GM12878 (cell line): Measurements from ENCODE around the gene WFS1. TPM values are rescaled to one million over a fixed set of nuclear protein-coding genes. Genes with fewer than 3 reads are reported as not detected.

Source experiments
- ATAC-seq: fragments of 200-7000 bp; cut with Tn5 transposase; 3 replicates; pipeline ENCODE4 v1.9.1; 2020; ENCODE audit warnings: mild to moderate bottlenecking, moderate library complexity
- BruUV-seq: library from RNA; stranded (reverse); fragments of 400-500 nt; replicated peaks from 2 replicates; lab custom pipeline; 2021; lab: Mats Ljungman, UMichigan
- CTCF ChIA-PET: fragments of 300-600 bp; sonication (Branson Sonifier 250); formaldehyde crosslinking; extraction: SDS; loops from one replicate; lab custom pipeline; 2021; ENCODE audit warnings: inconsistent platforms; lab: Yijun Ruan, JAX
- POLR2A ChIA-PET: fragments of 350-600 bp; formaldehyde crosslinking; extraction: SDS; loops from one replicate; lab custom pipeline; 2021; ENCODE audit warnings: inconsistent platforms; lab: Charles Lee
- RAD21 ChIA-PET: fragments of 300-600 bp; sonication (Branson Sonifier 250); formaldehyde crosslinking; loops from one replicate; lab custom pipeline; 2023; ENCODE audit warnings: antibody characterized with exemption; ENCODE audit not compliant: unreplicated experiment; lab: Charles Lee
- SMC1A ChIA-PET: fragments of 300-600 bp; sonication (Branson Sonifier 250); formaldehyde crosslinking; loops from one replicate; lab custom pipeline; 2023; ENCODE audit not compliant: unreplicated experiment, uncharacterized antibody; lab: Charles Lee
- DNase-seq: peaks from one replicate; pipeline ENCODE4 v3.0.0-alpha.2; 2011; ENCODE audit warnings: low read depth, low spot score
- FAIRE-seq: peaks from 3 replicates; lab custom pipeline; 2011; peaks lifted over from hg19 to GRCh38; lab: Jason Lieb, UNC
- H2AFZ ChIP-seq: 2 replicates; pipeline ENCODE4 v1.6.0; 2011; ENCODE audit warnings: low read depth, low read length, control low read depth; ENCODE audit not compliant: control insufficient read depth
- H3K27ac ChIP-seq: 2 replicates; pipeline ENCODE4 v1.5.1; 2011; ENCODE audit warnings: control low read depth; ENCODE audit not compliant: control insufficient read depth, insufficient read depth
- H3K27me3 ChIP-seq, 2 experiments: replicated peaks in 1 of 2; 2 replicates each; pipeline versions ENCODE4 v1.6.0 to v1.6.1; 2011; ENCODE audit warnings: low read length in 1 of 2; ENCODE audit not compliant: control insufficient read depth in 2 of 2, insufficient read depth in 2 of 2
- H3K36me3 ChIP-seq, 2 experiments: 2 replicates each; pipeline ENCODE4 v1.5.1; 2011; ENCODE audit warnings: low read length in 1 of 2; ENCODE audit not compliant: control insufficient read depth in 2 of 2, insufficient read depth in 2 of 2
- H3K4me1 ChIP-seq: 2 replicates; pipeline ENCODE4 v1.6.1; 2011; ENCODE audit warnings: mild to moderate bottlenecking, low read length, moderate library complexity, mixed read lengths; ENCODE audit not compliant: control insufficient read depth, insufficient read depth
- H3K4me2 ChIP-seq: 2 replicates; pipeline ENCODE4 v1.6.0; 2011; ENCODE audit warnings: control low read depth; ENCODE audit not compliant: control insufficient read depth, insufficient read depth
- H3K4me3 ChIP-seq: fragments of 200-600 bp; sonication (generic); 2 replicates; pipeline ENCODE4 v1.5.1; 2016
- H3K79me2 ChIP-seq: 2 replicates; pipeline ENCODE4 v1.6.0; 2011; ENCODE audit warnings: low read length; ENCODE audit not compliant: control insufficient read depth, insufficient read depth
- H3K9ac ChIP-seq: 2 replicates; pipeline ENCODE4 v1.8.0; 2011; ENCODE audit warnings: low read length, control low read depth, mixed read lengths; ENCODE audit not compliant: control insufficient read depth, insufficient read depth
- H3K9me3 ChIP-seq: replicated peaks from 3 replicates; pipeline ENCODE4 v1.5.1; 2011; ENCODE audit warnings: mild to moderate bottlenecking, low read length; ENCODE audit not compliant: control insufficient read depth, insufficient read depth
- H4K20me1 ChIP-seq: 2 replicates; pipeline ENCODE4 v1.6.0; 2011; ENCODE audit not compliant: control insufficient read depth, insufficient read depth
- CBX5 ChIP-seq: sonication (generic); IDR thresholded peaks from 2 replicates; pipeline ENCODE4 v1.6.1; 2016; ENCODE audit warnings: low read depth, moderate library complexity, mild to moderate bottlenecking, inconsistent platforms
- CTCF ChIP-seq, 3 experiments: IDR thresholded peaks in 2 of 3; conservative IDR thresholded peaks in 1 of 3; 2 replicates each; pipeline ENCODE4 v1.5.1; 2011; ENCODE audit warnings: low read depth in 3 of 3, low read length in 3 of 3, mild to moderate bottlenecking in 3 of 3, control low read depth in 2 of 3, moderate library complexity in 2 of 3, inconsistent platforms in 1 of 3, mixed read lengths in 1 of 3; ENCODE audit not compliant: control insufficient read depth in 2 of 3, insufficient read depth in 1 of 3; ENCODE audit errors: extremely low read depth in 1 of 3
- E2F4 ChIP-seq: IDR thresholded peaks from 2 replicates; pipeline ENCODE4 v1.6.1; 2012; ENCODE audit warnings: low read depth, low read length, improper control_type of control experiment
- ESRRA ChIP-seq: IDR thresholded peaks from 2 replicates; pipeline ENCODE4 v1.6.1; 2012; ENCODE audit warnings: mild to moderate bottlenecking, low read length, improper control_type of control experiment
- NKRF ChIP-seq: fragments of 450-650 bp; conservative IDR thresholded peaks from 2 replicates; pipeline ENCODE4 v1.6.1; 2017; ENCODE audit warnings: mild to moderate bottlenecking, moderate library complexity
- SMAD1 ChIP-seq: fragments of 450-650 bp; IDR thresholded peaks from 2 replicates; pipeline ENCODE4 v1.6.1; 2018; ENCODE audit warnings: mild to moderate bottlenecking, low read depth; ENCODE audit not compliant: partially characterized antibody
- SMARCA5 ChIP-seq: fragments of 450-650 bp; IDR thresholded peaks from 2 replicates; pipeline ENCODE4 v1.6.1; 2017; ENCODE audit warnings: mild to moderate bottlenecking
- SP1 ChIP-seq: IDR thresholded peaks from one replicate; pipeline ENCODE4 v1.6.1; 2011; ENCODE audit warnings: low read depth, low read length
- ZNF592 ChIP-seq: fragments of 450-650 bp; IDR thresholded peaks from 2 replicates; pipeline ENCODE4 v1.6.1; 2017; ENCODE audit warnings: mild to moderate bottlenecking, moderate library complexity
- ZNF687 ChIP-seq: fragments of 450-650 bp; IDR thresholded peaks from 2 replicates; pipeline ENCODE4 v1.6.1; 2017; ENCODE audit warnings: mild to moderate bottlenecking, moderate library complexity
- WGBS: methylation state at CpG from one replicate; pipeline ENCODE4 v1.1.6; 2016; ENCODE audit warnings: low lambda C conversion rate; ENCODE audit not compliant: insufficient replicate concordance, insufficient coverage; ENCODE audit errors: missing lambda C conversion rate; 5-methylcytosine and 5-hydroxymethylcytosine counted together
- in situ Hi-C: fragments of 300-500 bp; cut with MboI; formaldehyde crosslinking; loops from 9 replicates; pipeline ENCODE4 v1.14.3; 2018; ENCODE audit warnings: mixed read lengths
- intact Hi-C: fragments of 100-400 bp; cut with micrococcal nuclease; formaldehyde crosslinking; loops from one replicate; pipeline ENCODE4 v1.14.2; 2022; ENCODE audit not compliant: unreplicated experiment
- polyA plus RNA-seq, 11 experiments: library from polyadenylated mRNA; depleted of rRNA in 4 of 11; unstranded in 6 of 11; stranded (reverse) in 5 of 11; fragments of >200 nt; fragmentation: Nextera tagmentation in 4 of 11; fragmentation: Illumina TruSeq in 1 of 11; extraction: Ambion mirVana in 4 of 11; extraction: Trizol in 1 of 11; gene quantifications; 1 replicate in 1 of 11; 2 replicates in 10 of 11; pipeline versions ENCODE4 v1.2.1 to v1.2.3, GENCODE V29; 2011 to 2016; ENCODE audit warnings: inconsistent platforms in 2 of 11, missing spikeins in 2 of 11, low read depth in 1 of 11
- total RNA-seq, 4 experiments: library from RNA; depleted of rRNA in 3 of 4; stranded (reverse); fragments of >200 nt in 3 of 4; fragmentation: Illumina TruSeq in 1 of 4; extraction: Trizol in 1 of 4; gene quantifications; 2 replicates each; pipeline versions ENCODE4 v1.2.1 to v1.2.3, GENCODE V29; 2013 to 2021

WFS1 gene
- total and polyA plus RNA-seq, 10 of the 15 experiments (the other 5 are each of a cell fraction or from before 2014, with no cell fraction given), result 0.31 to 4.7 (median 2.0) TPM

GRCh38 chr4:6340446-6341015, 70.9 kb downstream of the WFS1 start:
- ChIA-PET SMC1A (no interaction called here), RAD21 (no interaction called here), POLR2A (no interaction called here), CTCF (interaction anchor here (2.3 to 6.5 kb wide), 2 partner anchors 8 to 90 kb away, joined by 5 to 40 read pairs; no protein-coding TSS in a partner anchor)
- H3K27ac ChIP-seq, result no peak overlapping the region
- H3K36me3 ChIP-seq, result no peaks in the 10 kb centered on the region
- no peaks in the 10 kb centered on the region for H3K79me2 ChIP-seq
- H4K20me1 ChIP-seq, result no peaks in the 10 kb centered on the region
- no peak overlapping the region for H3K9ac ChIP-seq
- no peaks in the 10 kb centered on the region for H3K4me1 ChIP-seq
- H2AFZ ChIP-seq, result no peak overlapping the region
- no TSS peak for BruUV-seq
- FAIRE-seq (no peak), ATAC-seq (no peak), DNase-seq (no peak)
- no peaks in the 10 kb centered on the region for H3K9me3 ChIP-seq
- no peak overlapping the region for H3K4me3 ChIP-seq
- in situ Hi-C loops, result no loop called here
- no peak overlapping the region for H3K4me2 ChIP-seq
- no peaks in the 10 kb centered on the region; a peak in 1 of 4 replicates for H3K27me3 ChIP-seq
- intact Hi-C loops, result no loop called here
- TF ChIP-seq NKRF (no peak), SMAD1 (no peak), CBX5 (no peak), ESRRA (no peak), SMARCA5 (no peak), E2F4 (no peak), SP1 (no peak), ZNF687 (no peak), CTCF (IDR thresholded peaks at IDR 0.05 in 2 of 3, conservative IDR thresholded peaks at IDR 0.05 in 1 of 3; ENCODE audit: control insufficient read depth in 2 of 3, extremely low read depth in 1 of 3, insufficient read depth in 1 of 3, low read depth in 3 of 3, low read length in 3 of 3) (no peak), ZNF592 (no peak)
- 47% methylated on average over 8 of the region's 9 CpGs for WGBS
